Measurements from ENCODE around the gene ATXN1. TPM values are rescaled to one million over a fixed set of nuclear protein-coding genes. Genes with fewer than 3 reads are reported as not detected.

Gene ATXN1
- total and polyA plus RNA-seq, 7 donors = 1.3 to 50.9 (median 21.6) TPM

DNA sequence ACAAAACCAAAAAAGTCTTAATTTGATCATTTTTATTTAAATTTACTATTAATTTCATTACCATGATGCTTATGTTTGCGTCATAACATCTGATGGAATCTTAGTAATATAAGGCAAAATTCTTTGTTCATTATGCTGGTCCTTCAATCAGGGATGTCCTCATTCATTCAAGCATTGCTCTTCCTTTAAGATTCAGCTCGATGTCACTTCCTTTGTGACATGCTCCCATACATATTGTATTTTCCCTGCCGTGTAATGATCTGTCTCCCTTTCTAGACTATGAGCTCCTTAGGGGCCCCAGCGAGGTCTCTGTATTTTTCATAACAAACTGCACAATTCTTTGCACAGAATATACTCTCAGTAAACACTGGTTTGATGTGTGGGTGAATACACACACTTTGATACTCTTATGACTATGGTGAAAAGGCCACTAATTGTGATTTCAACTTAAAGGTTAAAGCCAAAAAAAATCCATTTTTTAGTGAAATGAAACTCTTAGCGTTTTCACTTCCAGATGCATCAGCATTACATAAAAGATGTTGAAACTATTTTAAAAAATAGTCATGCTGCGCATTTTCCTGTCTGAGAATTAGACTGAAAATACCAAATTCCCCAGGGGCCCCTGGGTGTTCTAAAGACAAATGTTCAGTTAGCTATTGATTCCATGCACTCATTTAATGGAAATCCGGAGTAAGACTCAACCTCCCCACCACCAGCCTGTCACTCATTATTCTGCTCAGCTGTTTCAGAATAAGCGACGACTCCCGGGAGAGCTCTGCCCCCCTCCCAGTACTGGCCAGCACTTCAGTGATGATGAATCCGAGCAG, 169.7 kb downstream of the ATXN1 start:
- no peak for ATAC-seq

DNA sequence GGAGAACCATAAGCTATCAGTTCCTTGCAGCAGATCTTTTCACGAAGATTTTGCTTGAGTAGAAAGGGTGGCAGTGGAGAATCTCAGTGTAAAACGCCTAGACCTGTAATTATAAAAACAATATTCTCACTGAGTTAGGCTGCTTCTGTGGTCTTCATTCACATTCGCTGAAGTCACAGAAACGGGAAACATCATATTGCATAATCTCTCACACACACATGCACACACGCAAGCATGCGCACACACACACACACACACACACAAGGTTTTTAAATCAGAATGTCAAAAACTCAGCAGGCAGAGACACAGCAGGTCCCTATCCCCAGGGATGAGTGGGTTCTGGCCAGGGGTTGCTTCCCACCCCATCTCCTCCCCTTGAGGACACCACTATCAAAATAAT, 175.5 kb downstream of the ATXN1 start:
- whole genome bisulfite sequencing, 3 donors = 86 to 88% (median 87%) methylated on average over 6 of the region's 6 CpGs
- peaks cover 10% of the 10 kb centered on the region for H3K4me1 ChIP-seq
- intact Hi-C loops (cut with DNase I) = no loop called here
- no peaks in the 10 kb centered on the region for H3K27me3 ChIP-seq (ENCODE audit: insufficient read depth in 3 of 3, low read length in 2 of 3)
- no peaks in the 10 kb centered on the region for H3K9me3 ChIP-seq
- peaks cover 0 to 10% of the 10 kb centered on the region in 2 donors for H3K36me3 ChIP-seq (ENCODE audit: insufficient read depth in 1 of 2, low read depth in 1 of 2)
- no peak overlapping the region for H3K4me3 ChIP-seq
- TF ChIP-seq, protein P1, sequence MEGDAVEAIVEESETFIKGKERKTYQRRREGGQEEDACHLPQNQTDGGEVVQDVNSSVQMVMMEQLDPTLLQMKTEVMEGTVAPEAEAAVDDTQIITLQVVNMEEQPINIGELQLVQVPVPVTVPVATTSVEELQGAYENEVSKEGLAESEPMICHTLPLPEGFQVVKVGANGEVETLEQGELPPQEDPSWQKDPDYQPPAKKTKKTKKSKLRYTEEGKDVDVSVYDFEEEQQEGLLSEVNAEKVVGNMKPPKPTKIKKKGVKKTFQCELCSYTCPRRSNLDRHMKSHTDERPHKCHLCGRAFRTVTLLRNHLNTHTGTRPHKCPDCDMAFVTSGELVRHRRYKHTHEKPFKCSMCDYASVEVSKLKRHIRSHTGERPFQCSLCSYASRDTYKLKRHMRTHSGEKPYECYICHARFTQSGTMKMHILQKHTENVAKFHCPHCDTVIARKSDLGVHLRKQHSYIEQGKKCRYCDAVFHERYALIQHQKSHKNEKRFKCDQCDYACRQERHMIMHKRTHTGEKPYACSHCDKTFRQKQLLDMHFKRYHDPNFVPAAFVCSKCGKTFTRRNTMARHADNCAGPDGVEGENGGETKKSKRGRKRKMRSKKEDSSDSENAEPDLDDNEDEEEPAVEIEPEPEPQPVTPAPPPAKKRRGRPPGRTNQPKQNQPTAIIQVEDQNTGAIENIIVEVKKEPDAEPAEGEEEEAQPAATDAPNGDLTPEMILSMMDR (IDR thresholded peaks at IDR 0.05) = no peak
- DNase-seq (no peak), ATAC-seq (no peak)
- H3K27ac ChIP-seq = no peak overlapping the region

More for the DNA sequence above, 169.7 kb downstream of the ATXN1 start:
- intact Hi-C loops (cut with DNase I) = loop anchor here in 1 of 2 donors (2.0 kb wide), 1 partner anchor 33 kb away; no protein-coding TSS in a partner anchor
- H3K9me3 ChIP-seq = no peaks in the 10 kb centered on the region
- H3K27ac ChIP-seq = no peak overlapping the region
- WGBS, 3 donors = 71 to 78% (median 72%) methylated on average over 11 of the region's 11 CpGs
- no peak overlapping the region for H3K4me3 ChIP-seq
- TF ChIP-seq, protein P1 (IDR thresholded peaks at IDR 0.05) = no peak
- no peaks in the 10 kb centered on the region for H3K4me1 ChIP-seq
- DNase-seq = no peak
- no peaks in the 10 kb centered on the region for H3K36me3 ChIP-seq (ENCODE audit: insufficient read depth in 1 of 2, low read depth in 1 of 2)
- no peaks in the 10 kb centered on the region for H3K27me3 ChIP-seq (ENCODE audit: insufficient read depth in 3 of 3, low read length in 2 of 3)

DNA sequence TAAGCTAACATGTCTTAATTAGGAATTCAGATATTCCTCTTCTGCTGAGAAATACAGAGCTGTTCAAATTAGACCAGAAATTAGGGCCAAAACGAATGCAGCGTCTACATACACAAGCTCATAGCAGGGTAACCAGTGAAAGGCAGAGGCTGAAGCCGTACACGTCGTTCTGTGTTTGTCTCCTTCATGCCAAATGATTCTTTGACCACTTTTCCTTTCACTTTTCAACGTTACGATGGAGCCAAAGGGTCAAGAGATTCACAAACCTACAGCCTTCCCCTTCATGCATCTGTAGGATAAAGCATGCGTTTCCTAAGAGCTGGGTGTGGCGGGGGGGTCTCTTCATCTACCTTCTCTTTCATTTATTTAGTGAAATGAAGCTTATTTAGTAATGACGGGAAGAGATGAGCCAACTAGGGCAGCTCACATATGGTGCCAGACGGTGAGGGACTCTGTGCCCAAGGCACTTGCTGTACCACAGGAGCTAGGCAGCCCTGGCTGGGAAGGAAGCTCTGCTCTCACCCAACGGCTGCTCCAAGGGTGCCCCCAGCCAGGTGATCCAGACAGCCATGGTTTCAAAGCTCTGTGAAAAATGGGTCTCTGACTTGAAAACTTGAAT, 178.0 kb downstream of the ATXN1 start:
- peak overlapping the region; percentile 43 for H3K27ac ChIP-seq
- peaks cover 0 to 10% of the 10 kb centered on the region in 2 donors for H3K36me3 ChIP-seq (ENCODE audit: insufficient read depth in 1 of 2, low read depth in 1 of 2)
- peak in 2 of 4 donors; percentile 67 to 69 for ATAC-seq
- peaks cover 10% of the 10 kb centered on the region for H3K4me1 ChIP-seq
- DNase-seq = peak in 1 of 2 donors; percentile 44
- TF ChIP-seq, protein P1 (IDR thresholded peaks at IDR 0.05) = no peak
- H3K4me3 ChIP-seq = peak overlapping the region; percentile 39
- no peaks in the 10 kb centered on the region for H3K27me3 ChIP-seq (ENCODE audit: insufficient read depth in 3 of 3, low read length in 2 of 3)
- no peaks in the 10 kb centered on the region for H3K9me3 ChIP-seq
- WGBS, 3 donors = 66 to 79% (median 72%) methylated on average over 12 of the region's 12 CpGs
- intact Hi-C loops (cut with DNase I) = no loop called here

GRCh38 chr6:16582446-16583143, 178.7 kb downstream of the ATXN1 start:
- WGBS, 3 donors = 61 to 85% (median 71%) methylated on average over 3 of the region's 3 CpGs

More at GRCh38 chr6:16582446-16583143, 178.7 kb downstream of the ATXN1 start:
- Histone ChIP-seq H3K27me3 (ENCODE audit: insufficient read depth in 3 of 3, low read length in 2 of 3) (no peaks in the 10 kb centered on the region), H3K4me3 (peak overlapping the region; percentile 39), H3K36me3 (ENCODE audit: insufficient read depth in 1 of 2, low read depth in 1 of 2) (peaks cover 0 to 10% of the 10 kb centered on the region in 2 donors), H3K4me1 (peaks cover 10% of the 10 kb centered on the region), H3K9me3 (no peaks in the 10 kb centered on the region), H3K27ac (peak overlapping the region; percentile 39)
- TF ChIP-seq, protein P1 (IDR thresholded peaks at IDR 0.05) = no peak
- ATAC-seq (peak in 2 of 4 donors; percentile 52 to 73), DNase-seq (no peak)
- intact Hi-C loops (cut with DNase I) = no loop called here

Data from psoas muscle (tissue), 8 donors.